Osteoblast (primary cell): ENCODE data around the gene SULT1E1. TPM values are rescaled to one million over a fixed set of nuclear protein-coding genes. Genes with fewer than 3 reads are reported as not detected.

Experiments used
- DNase-seq: peaks from one replicate; pipeline ENCODE4 v3.0.0; 2011; ENCODE audit warnings: low spot score, mixed read lengths; ENCODE audit not compliant: insufficient read length; ENCODE audit errors: missing footprints
- H2AFZ ChIP-seq: 2 replicates; pipeline ENCODE4 v1.6.0; 2011; ENCODE audit warnings: mild to moderate bottlenecking, low read length
- H3K27ac ChIP-seq: 2 replicates; pipeline ENCODE4 v1.5.1; 2011; ENCODE audit warnings: mild to moderate bottlenecking, low read depth, low read length, moderate library complexity
- H3K27me3 ChIP-seq: 2 replicates; pipeline ENCODE4 v1.6.0; 2012; ENCODE audit warnings: mild to moderate bottlenecking, control low read depth, inconsistent platforms, low read length, moderate library complexity; ENCODE audit not compliant: insufficient read depth
- H3K36me3 ChIP-seq: 2 replicates; pipeline ENCODE4 v1.5.1; 2011; ENCODE audit warnings: mild to moderate bottlenecking, low read length, control low read depth, moderate library complexity; ENCODE audit not compliant: insufficient read depth
- H3K4me1 ChIP-seq: 2 replicates; pipeline ENCODE4 v1.5.1; 2011; ENCODE audit warnings: mild to moderate bottlenecking, low read length, control low read depth, moderate library complexity; ENCODE audit not compliant: insufficient read depth
- H3K4me2 ChIP-seq: 2 replicates; pipeline ENCODE4 v1.6.0; 2011; ENCODE audit warnings: mild to moderate bottlenecking, low read length; ENCODE audit not compliant: insufficient read depth
- H3K4me3 ChIP-seq: fragments of 200-600 bp; sonication (generic); 3 replicates; pipeline ENCODE4 v1.5.1; 2012; ENCODE audit warnings: mild to moderate bottlenecking, low read length, inconsistent platforms; ENCODE audit not compliant: insufficient read depth
- H3K79me2 ChIP-seq: 2 replicates; pipeline ENCODE4 v1.6.0; 2012; ENCODE audit warnings: mild to moderate bottlenecking, low read length, control low read depth, inconsistent platforms; ENCODE audit not compliant: insufficient read depth
- H3K9me3 ChIP-seq: 2 replicates; pipeline ENCODE4 v1.5.1; 2011; ENCODE audit warnings: low read depth, low read length, control low read depth
- H4K20me1 ChIP-seq: 2 replicates; pipeline ENCODE4 v1.6.0; 2012; ENCODE audit warnings: mild to moderate bottlenecking, low read length, control low read depth; ENCODE audit not compliant: insufficient read depth
- total RNA-seq: library from RNA; depleted of rRNA; stranded (reverse); fragments of >200 nt; gene quantifications from 2 replicates; pipeline ENCODE4 v1.2.3, GENCODE V29; 2012
- TF ChIP-seq, protein P1 (sequence below): IDR thresholded peaks from 2 replicates; pipeline ENCODE4 v1.5.1; 2011; ENCODE audit warnings: mild to moderate bottlenecking, low read depth, low read length, moderate library complexity; ENCODE audit errors: extremely low read depth

Gene SULT1E1
- total RNA-seq, 1 donor = not detected

DNA sequence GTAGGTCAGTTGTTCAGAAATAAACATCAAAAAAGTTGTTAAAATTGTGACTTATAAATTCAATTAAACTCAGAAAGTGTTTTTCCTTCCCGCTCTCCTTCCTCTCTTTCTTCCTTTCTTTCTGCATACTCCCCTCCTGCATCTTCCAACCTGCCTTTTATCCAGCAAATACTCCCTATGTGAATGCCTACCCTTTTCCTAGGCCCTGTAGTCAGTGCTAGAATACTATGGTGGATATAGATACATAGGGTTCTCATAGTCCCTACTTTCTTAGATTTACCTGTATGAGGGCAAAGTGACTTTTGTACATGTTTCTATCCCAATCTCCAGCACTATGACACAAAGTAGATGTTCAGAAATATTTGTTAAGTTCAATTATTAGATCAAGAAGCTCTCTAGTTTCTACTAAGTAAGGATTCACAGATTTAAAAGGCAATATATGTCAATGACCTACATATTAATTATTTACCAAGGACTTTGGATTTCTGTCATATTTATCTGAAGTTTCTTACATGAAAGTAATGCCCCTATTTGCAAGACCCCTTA, 732 bp downstream of the SULT1E1 start:
- no peak for DNase-seq
- Histone ChIP-seq H3K9me3 (no peaks in the 10 kb centered on the region), H3K79me2 (no peaks in the 10 kb centered on the region), H3K4me1 (no peaks in the 10 kb centered on the region), H4K20me1 (no peaks in the 10 kb centered on the region), H3K27me3 (no peaks in the 10 kb centered on the region), H2AFZ (no peak overlapping the region), H3K4me2 (no peak overlapping the region), H3K4me3 (no peak overlapping the region), H3K36me3 (no peaks in the 10 kb centered on the region), H3K27ac (no peak overlapping the region)
- TF ChIP-seq, protein P1, sequence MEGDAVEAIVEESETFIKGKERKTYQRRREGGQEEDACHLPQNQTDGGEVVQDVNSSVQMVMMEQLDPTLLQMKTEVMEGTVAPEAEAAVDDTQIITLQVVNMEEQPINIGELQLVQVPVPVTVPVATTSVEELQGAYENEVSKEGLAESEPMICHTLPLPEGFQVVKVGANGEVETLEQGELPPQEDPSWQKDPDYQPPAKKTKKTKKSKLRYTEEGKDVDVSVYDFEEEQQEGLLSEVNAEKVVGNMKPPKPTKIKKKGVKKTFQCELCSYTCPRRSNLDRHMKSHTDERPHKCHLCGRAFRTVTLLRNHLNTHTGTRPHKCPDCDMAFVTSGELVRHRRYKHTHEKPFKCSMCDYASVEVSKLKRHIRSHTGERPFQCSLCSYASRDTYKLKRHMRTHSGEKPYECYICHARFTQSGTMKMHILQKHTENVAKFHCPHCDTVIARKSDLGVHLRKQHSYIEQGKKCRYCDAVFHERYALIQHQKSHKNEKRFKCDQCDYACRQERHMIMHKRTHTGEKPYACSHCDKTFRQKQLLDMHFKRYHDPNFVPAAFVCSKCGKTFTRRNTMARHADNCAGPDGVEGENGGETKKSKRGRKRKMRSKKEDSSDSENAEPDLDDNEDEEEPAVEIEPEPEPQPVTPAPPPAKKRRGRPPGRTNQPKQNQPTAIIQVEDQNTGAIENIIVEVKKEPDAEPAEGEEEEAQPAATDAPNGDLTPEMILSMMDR = no peak

DNA sequence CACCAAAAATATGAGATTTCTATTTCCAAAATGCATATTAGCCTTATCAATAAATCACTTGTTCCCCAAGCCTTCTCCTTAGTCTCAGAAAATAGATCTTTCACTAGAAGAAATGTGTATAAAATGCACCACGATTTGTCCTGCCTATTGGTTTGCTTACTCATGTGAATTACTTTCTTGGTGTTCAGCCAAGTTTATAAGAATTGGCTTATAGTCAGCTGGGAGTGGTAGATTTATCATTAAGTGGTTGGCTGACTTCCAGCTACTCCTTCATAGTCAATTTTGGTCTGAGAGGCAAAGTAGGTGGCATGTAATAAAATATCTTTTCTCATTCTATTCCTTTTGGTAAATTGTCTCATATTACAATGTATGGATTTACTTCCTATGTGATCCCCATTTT, 1.3 kb downstream of the SULT1E1 start:
- Histone ChIP-seq H3K4me3 (no peak overlapping the region), H4K20me1 (no peaks in the 10 kb centered on the region), H2AFZ (no peak overlapping the region), H3K27me3 (no peaks in the 10 kb centered on the region), H3K36me3 (no peaks in the 10 kb centered on the region), H3K27ac (no peak overlapping the region), H3K4me2 (no peak overlapping the region), H3K79me2 (no peaks in the 10 kb centered on the region), H3K4me1 (no peaks in the 10 kb centered on the region), H3K9me3 (no peaks in the 10 kb centered on the region)
- no peak for DNase-seq
- TF ChIP-seq, protein P1 = no peak

DNA sequence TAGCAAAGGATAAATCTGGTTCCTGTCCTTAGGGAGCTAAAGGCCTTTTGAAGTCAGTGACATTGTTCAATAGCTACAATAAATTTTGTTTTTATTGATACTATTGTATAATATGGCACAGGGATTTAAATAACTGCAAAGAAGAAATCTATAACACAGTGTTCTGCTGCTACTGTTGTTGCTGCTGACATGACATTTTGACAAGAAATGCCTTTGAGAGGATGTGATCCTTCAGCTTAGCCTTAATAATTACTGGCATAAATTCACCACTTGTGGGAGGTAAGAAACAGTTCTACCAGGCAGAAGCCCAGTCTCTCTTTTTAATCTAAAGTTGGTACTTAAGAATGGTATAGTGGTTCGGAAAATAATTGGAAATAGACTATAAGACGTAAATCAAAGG, 4.1 kb downstream of the SULT1E1 start:
- no peak overlapping the region for H2AFZ ChIP-seq
- H3K4me1 ChIP-seq = no peaks in the 10 kb centered on the region
- no peak overlapping the region for H3K4me2 ChIP-seq
- no peak overlapping the region for H3K27ac ChIP-seq
- no peaks in the 10 kb centered on the region for H3K36me3 ChIP-seq
- no peaks in the 10 kb centered on the region for H4K20me1 ChIP-seq
- no peak overlapping the region for H3K4me3 ChIP-seq
- H3K9me3 ChIP-seq = no peaks in the 10 kb centered on the region
- no peaks in the 10 kb centered on the region for H3K79me2 ChIP-seq
- TF ChIP-seq, protein P1 = no peak
- H3K27me3 ChIP-seq = no peaks in the 10 kb centered on the region
- no peak for DNase-seq

DNA sequence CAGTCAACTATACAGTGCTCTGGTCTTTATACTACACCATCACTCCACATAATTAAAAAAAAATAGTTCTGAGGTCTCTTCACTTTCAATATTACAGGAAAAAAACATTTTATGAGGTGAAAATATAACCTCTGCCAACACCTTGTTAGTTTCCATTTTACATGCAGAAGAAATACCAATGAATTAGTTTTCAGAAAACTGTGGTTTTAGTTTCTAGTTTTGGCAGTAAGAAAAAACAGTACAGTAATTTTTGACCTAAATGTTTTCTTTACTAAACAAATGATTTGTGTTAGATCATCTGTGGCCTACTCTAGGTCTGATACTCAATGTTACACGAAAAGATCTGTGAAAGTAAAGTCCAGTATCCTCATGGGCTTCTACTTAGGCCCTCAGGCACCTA, 10.0 kb downstream of the SULT1E1 start:
- H3K4me2 ChIP-seq = no peak overlapping the region
- no peak overlapping the region for H2AFZ ChIP-seq

More for the DNA sequence above, 10.0 kb downstream of the SULT1E1 start:
- no peak overlapping the region for H3K27ac ChIP-seq
- H3K36me3 ChIP-seq = no peaks in the 10 kb centered on the region
- TF ChIP-seq, protein P1 = no peak
- H3K4me1 ChIP-seq = no peaks in the 10 kb centered on the region
- H3K27me3 ChIP-seq = no peaks in the 10 kb centered on the region
- no peaks in the 10 kb centered on the region for H4K20me1 ChIP-seq
- no peaks in the 10 kb centered on the region for H3K9me3 ChIP-seq
- no peak for DNase-seq
- no peak overlapping the region for H3K4me3 ChIP-seq
- no peaks in the 10 kb centered on the region for H3K79me2 ChIP-seq
